SK-N-SH (cell line): ENCODE data around the gene TJP3.

Experiments
- CTCF ChIP-seq: fragments of 200-600 bp; sonication (generic); IDR thresholded peaks from 2 replicates; pipeline ENCODE4 v1.6.1; 2017; ENCODE audit warnings: antibody characterized with exemption, mild to moderate bottlenecking, moderate library complexity
- MEF2A ChIP-seq: IDR thresholded peaks from 2 replicates; pipeline ENCODE4 v1.4.0; 2012; ENCODE audit warnings: low read depth, borderline replicate concordance
- POLR2AphosphoS5 ChIP-seq: IDR thresholded peaks from 2 replicates; pipeline ENCODE4 v1.6.1; 2012; ENCODE audit warnings: low read depth, low read length
- REST ChIP-seq: IDR thresholded peaks from 2 replicates; pipeline ENCODE4 v1.6.1; 2012; ENCODE audit warnings: mild to moderate bottlenecking, low read depth, low read length, moderate library complexity
- RXRA ChIP-seq: IDR thresholded peaks from 2 replicates; pipeline ENCODE4 v1.4.0; 2012; ENCODE audit warnings: low read depth, mild to moderate bottlenecking, borderline replicate concordance
- SMC3 ChIP-seq: IDR thresholded peaks from 2 replicates; pipeline ENCODE4 v1.6.1; 2012; ENCODE audit warnings: low read depth, low read length, improper control_type of control experiment

GRCh38 chr19:3723110-3723488, 14.9 kb downstream of the TJP3 start:
- no peak for TF ChIP-seq MEF2A
- no peak for TF ChIP-seq CTCF
- TF ChIP-seq SMC3 = no peak
- TF ChIP-seq POLR2AphosphoS5 = no peak
- TF ChIP-seq RXRA = no peak
- TF ChIP-seq REST = no peak
